Kasumi-1 (cell line): ENCODE data around the gene GULP1.
"Not testable (repeated sequence)": the region's sequence is repeated elsewhere in the genome, so short reads cannot be mapped to it uniquely, and the experiment has no call there.

Experiments
- DNase-seq, 2 experiments: peaks; one replicate each; lab custom pipeline; 2025; lab: John Stamatoyannopoulos, UW

The GULP1 gene

GRCh38 chr2:188551671-188552070, 260.0 kb downstream of the GULP1 start:
- no peak for DNase-seq

GRCh38 chr2:188557081-188557480, 265.4 kb downstream of the GULP1 start:
- DNase-seq = no peak

- not testable (repeated sequence) for DNase-seq
These were observed 267.8 kb downstream of the GULP1 start for GRCh38 chr2:188559455-188559854.

- no peak for DNase-seq
These were observed 269.9 kb downstream of the GULP1 start for GRCh38 chr2:188561473-188561979.

GRCh38 chr2:188569431-188570165, 277.9 kb downstream of the GULP1 start:
- DNase-seq = no peak

- DNase-seq = no peak
These were observed 278.7 kb downstream of the GULP1 start for GRCh38 chr2:188570370-188570769.

GRCh38 chr2:188571543-188572303, 280.0 kb downstream of the GULP1 start:
- no peak for DNase-seq

- DNase-seq = no peak
These were observed 280.9 kb downstream of the GULP1 start for GRCh38 chr2:188572592-188572991.

- DNase-seq = no peak
These were observed 281.8 kb downstream of the GULP1 start for GRCh38 chr2:188573453-188573852.

GRCh38 chr2:188576006-188576405, 284.3 kb downstream of the GULP1 start:
- DNase-seq = no peak

- no peak for DNase-seq
These were observed 285.0 kb downstream of the GULP1 start for GRCh38 chr2:188576651-188577050.

- DNase-seq = no peak
These were observed 285.6 kb downstream of the GULP1 start for GRCh38 chr2:188577231-188577630.

GRCh38 chr2:188580738-188581137, 289.1 kb downstream of the GULP1 start:
- DNase-seq = no peak

GRCh38 chr2:188582211-188582610, 290.5 kb downstream of the GULP1 start:
- DNase-seq = no peak

GRCh38 chr2:188588235-188588634, 296.6 kb downstream of the GULP1 start:
- no peak for DNase-seq

GRCh38 chr2:188596054-188596453, 304.4 kb downstream of the GULP1 start:
- DNase-seq = no peak

- no peak for DNase-seq
These were observed 306.9 kb downstream of the GULP1 start for GRCh38 chr2:188598551-188598950.

GRCh38 chr2:188599140-188599539, 307.5 kb downstream of the GULP1 start:
- DNase-seq = no peak

GRCh38 chr2:188600536-188601210, 309.0 kb downstream of the GULP1 start:
- no peak for DNase-seq

- DNase-seq = no peak
These were observed 309.7 kb downstream of the GULP1 start for GRCh38 chr2:188601391-188601790.

GRCh38 chr2:188601927-188602326, 310.3 kb downstream of the GULP1 start:
- DNase-seq = no peak

- no peak for DNase-seq
These were observed 312.9 kb downstream of the GULP1 start for GRCh38 chr2:188604579-188604978.
